Gastroesophageal sphincter (tissue), 4 donors: ENCODE measurements around the gene MIEN1. TPM values are rescaled to one million over a fixed set of nuclear protein-coding genes. Genes with fewer than 3 reads are reported as not detected.

ENCODE experiments used
- ATAC-seq: fragments of 150-250 bp; one replicate; pipeline ENCODE4 v1.9.1; 2016; ENCODE audit warnings: mild to moderate bottlenecking, moderate library complexity
- H3K27ac ChIP-seq, 4 donors: fragments of 200-600 bp; sonication (generic) in 3 of 4; 1 replicate in 3 of 4; 2 replicates in 1 of 4; pipeline ENCODE4 v1.5.1; 2016 to 2019
- H3K27me3 ChIP-seq: fragments of 200-600 bp; sonication (generic); one replicate; pipeline ENCODE4 v1.5.1; 2019
- H3K36me3 ChIP-seq, 2 donors: fragments of 200-600 bp; sonication (generic); one replicate each; pipeline ENCODE4 v1.5.1; 2019; ENCODE audit warnings: control low read depth in 1 of 2
- H3K4me1 ChIP-seq, 3 donors: fragments of 200-600 bp; sonication (generic); 1 replicate in 2 of 3; 2 replicates in 1 of 3; pipeline ENCODE4 v1.5.1; 2016 to 2019; ENCODE audit warnings: control low read depth in 2 of 3
- H3K4me3 ChIP-seq, 2 donors: fragments of 200-600 bp; sonication (generic); one replicate each; pipeline ENCODE4 v1.5.1; 2019; ENCODE audit warnings: mild to moderate bottlenecking in 1 of 2, moderate library complexity in 1 of 2
- H3K9me3 ChIP-seq, 3 donors: fragments of 200-600 bp; sonication (generic); one replicate each; pipeline ENCODE4 v1.5.1; 2017 to 2019; ENCODE audit warnings: control low read depth in 2 of 3
- CTCF ChIP-seq, 4 experiments: fragments of 200-600 bp in 2 of 4; fragments of 450-650 bp in 2 of 4; sonication (generic) in 1 of 4; IDR thresholded peaks; one replicate each; pipeline ENCODE4 v1.5.1; 2017 to 2019; ENCODE audit warnings: antibody characterized with exemption in 4 of 4, mild to moderate bottlenecking in 2 of 4, moderate library complexity in 2 of 4
- EP300 ChIP-seq: sonication (generic); formaldehyde crosslinking; IDR thresholded peaks from one replicate; pipeline ENCODE4 v1.6.1; 2017; ENCODE audit warnings: antibody characterized with exemption, mild to moderate bottlenecking
- POLR2A ChIP-seq, 2 donors: fragments of 450-650 bp; IDR thresholded peaks; one replicate each; pipeline ENCODE4 v1.6.1; 2017; ENCODE audit warnings: antibody characterized with exemption in 2 of 2, mild to moderate bottlenecking in 2 of 2, moderate library complexity in 1 of 2
- POLR2AphosphoS5 ChIP-seq: sonication (generic); formaldehyde crosslinking; IDR thresholded peaks from one replicate; pipeline ENCODE4 v1.6.1; 2017; ENCODE audit warnings: antibody characterized with exemption
- WGBS, 2 donors: methylation state at CpG; one replicate each; pipeline ENCODE4 v1.1.5; 2018; ENCODE audit warnings: low coverage in 1 of 2; 5-methylcytosine and 5-hydroxymethylcytosine counted together
- total RNA-seq, 4 donors: library from RNA; depleted of rRNA; stranded (reverse); fragments of >200 nt; gene quantifications; one replicate each; pipeline ENCODE4 v1.1.0, GENCODE V29; 2016

The MIEN1 gene
- total RNA-seq, 4 donors from 2014 or later: 39.4 to 72.4 (median 45.2) TPM

GRCh38 chr17:39704821-39705551 is 25.3 kb downstream of the MIEN1 start:
- H3K4me3 ChIP-seq: no peak overlapping the region
- WGBS, 2 donors: 42 to 51% methylated on average over 3 to 8 of the region's 11 CpGs
- H3K4me1 ChIP-seq: peaks cover 0 to 58% (median 15%) of the 10 kb centered on the region in 3 donors

GRCh38 chr17:39703913-39704312 is 26.4 kb downstream of the MIEN1 start:
- Histone ChIP-seq H3K4me1 (peaks cover 0 to 66% (median 15%) of the 10 kb centered on the region in 3 donors), H3K36me3 (peaks cover 0 to 23% of the 10 kb centered on the region in 2 donors), H3K27ac (no peak overlapping the region), H3K27me3 (peaks cover 4% of the 10 kb centered on the region), H3K4me3 (no peak overlapping the region), H3K9me3 (no peaks in the 10 kb centered on the region)
- WGBS, 2 donors: 94% methylated on average over 2 of the region's 5 CpGs; no CpG with 5 or more reads in 1 of the 2 donors
- no peak for ATAC-seq
- TF ChIP-seq EP300 (no peak), CTCF (IDR thresholded peaks at IDR 0.05) (no peak), POLR2A (IDR thresholded peaks at IDR 0.05) (no peak), POLR2AphosphoS5 (no peak)

More at GRCh38 chr17:39704821-39705551, 25.3 kb downstream of the MIEN1 start:
- ATAC-seq: no peak
- peak overlapping the region in 3 of 4 donors; percentile 15 to 55 (median 45) for H3K27ac ChIP-seq
- H3K9me3 ChIP-seq: no peaks in the 10 kb centered on the region
- H3K27me3 ChIP-seq: peaks cover 4% of the 10 kb centered on the region
- H3K36me3 ChIP-seq: peaks cover 0 to 33% of the 10 kb centered on the region in 2 donors
- no peak for TF ChIP-seq EP300
- TF ChIP-seq CTCF (IDR thresholded peaks at IDR 0.05): peak in 3 of 4 experiments; percentile 33 to 38 (median 35)

GRCh38 chr17:39702901-39703893 is 27.1 kb downstream of the MIEN1 start:
- Histone ChIP-seq H3K4me3 (no peak overlapping the region), H3K27ac (peak overlapping the region in 1 of 4 donors; percentile 6), H3K9me3 (no peaks in the 10 kb centered on the region), H3K36me3 (peaks cover 0 to 15% of the 10 kb centered on the region in 2 donors), H3K27me3 (peaks cover 4% of the 10 kb centered on the region), H3K4me1 (peaks cover 0 to 68% (median 15%) of the 10 kb centered on the region in 3 donors)
- no peak for TF ChIP-seq EP300
- TF ChIP-seq POLR2A (IDR thresholded peaks at IDR 0.05): no peak
- no peak for TF ChIP-seq CTCF (IDR thresholded peaks at IDR 0.05)
- no peak for TF ChIP-seq POLR2AphosphoS5
- no peak for ATAC-seq
- 59 to 64% methylated on average over 6 to 9 of the region's 12 CpGs for WGBS, 2 donors

- Histone ChIP-seq H3K4me3 (peak overlapping the region in 1 of 2 donors; percentile 84), H3K36me3 (peaks cover 0 to 2% of the 10 kb centered on the region in 2 donors), H3K9me3 (no peaks in the 10 kb centered on the region), H3K4me1 (peaks cover 0 to 68% (median 15%) of the 10 kb centered on the region in 3 donors), H3K27me3 (peaks cover 4% of the 10 kb centered on the region), H3K27ac (no peak overlapping the region)
- WGBS, 2 donors: 33 to 40% methylated on average over 1 of the region's 4 CpGs
- ATAC-seq: no peak
- no peak for TF ChIP-seq CTCF (IDR thresholded peaks at IDR 0.05)
- no peak for TF ChIP-seq EP300
- no peak for TF ChIP-seq POLR2A (IDR thresholded peaks at IDR 0.05)
- no peak for TF ChIP-seq POLR2AphosphoS5
These were observed 28.4 kb downstream of the MIEN1 start for GRCh38 chr17:39701784-39702422.
